IMR-90 (cell line): ENCODE measurements around the gene FSTL1. TPM values are rescaled to one million over a fixed set of nuclear protein-coding genes. Genes with fewer than 3 reads are reported as not detected.

ENCODE experiments used
- ATAC-seq: fragments of 200-7000 bp; cut with Tn5 transposase; 2 replicates; pipeline ENCODE4 v1.9.1; 2020; ENCODE audit warnings: low read depth, mild to moderate bottlenecking, moderate library complexity
- BruUV-seq: library from RNA; stranded (reverse); fragments of 400-500 nt; replicated peaks from 2 replicates; lab custom pipeline; 2021; lab: Mats Ljungman, UMichigan
- CTCF ChIA-PET: fragments of 300-600 bp; formaldehyde crosslinking; extraction: SDS; loops from one replicate; lab custom pipeline; 2021; ENCODE audit warnings: antibody characterized with exemption; lab: Yijun Ruan, JAX
- POLR2A ChIA-PET: fragments of 300-600 bp; sonication (Branson Sonifier 250); formaldehyde crosslinking; loops from one replicate; lab custom pipeline; 2022; ENCODE audit warnings: antibody characterized with exemption; ENCODE audit not compliant: unreplicated experiment; lab: Charles Lee
- DNase-seq: peaks from one replicate; pipeline ENCODE4 v3.0.0; 2013
- H2AFZ ChIP-seq: replicated peaks from 2 replicates; pipeline ENCODE3; 2013; ENCODE audit warnings: low read length, mild to moderate bottlenecking; ENCODE audit not compliant: poor library complexity
- H2AK5ac ChIP-seq: 2 replicates; pipeline ENCODE4 v1.6.1; 2013; ENCODE audit warnings: low read depth, low read length, inconsistent platforms
- H2AK9ac ChIP-seq: replicated peaks from 2 replicates; pipeline ENCODE3; 2013; ENCODE audit warnings: mild to moderate bottlenecking, low read depth, low read length, moderate library complexity; ENCODE audit not compliant: poor library complexity
- H2BK120ac ChIP-seq: 2 replicates; pipeline ENCODE4 v1.6.1; 2013; ENCODE audit warnings: low read depth, low read length, inconsistent platforms
- H2BK15ac ChIP-seq: 3 replicates; pipeline ENCODE4 v1.6.1; 2013; ENCODE audit warnings: low read depth, low read length, inconsistent platforms
- H2BK20ac ChIP-seq: 2 replicates; pipeline ENCODE4 v1.6.1; 2013; ENCODE audit warnings: low read depth, mild to moderate bottlenecking, inconsistent platforms, low read length, moderate library complexity
- H2BK5ac ChIP-seq: 2 replicates; pipeline ENCODE4 v1.6.1; 2013; ENCODE audit warnings: mild to moderate bottlenecking, low read depth, low read length, inconsistent platforms; ENCODE audit not compliant: poor library complexity, severe bottlenecking
- H3K14ac ChIP-seq: replicated peaks from 2 replicates; pipeline ENCODE4 v1.6.1; 2013; ENCODE audit warnings: low read depth, low read length, inconsistent platforms
- H3K18ac ChIP-seq: 2 replicates; pipeline ENCODE4 v1.6.1; 2013; ENCODE audit warnings: low read depth, low read length, control low read depth
- H3K23ac ChIP-seq: 2 replicates; pipeline ENCODE4 v1.6.1; 2013; ENCODE audit warnings: low read depth, low read length, inconsistent platforms
- H3K27ac ChIP-seq: 2 replicates; pipeline ENCODE4 v1.5.1; 2013; ENCODE audit warnings: mild to moderate bottlenecking, control low read depth, low read length; ENCODE audit not compliant: insufficient read depth
- H3K27me3 ChIP-seq: 2 replicates; pipeline ENCODE4 v1.6.1; 2013; ENCODE audit warnings: low read length; ENCODE audit not compliant: control insufficient read depth, insufficient read depth
- H3K36me3 ChIP-seq: 2 replicates; pipeline ENCODE4 v1.6.1; 2013; ENCODE audit warnings: low read length, mixed read lengths; ENCODE audit not compliant: control insufficient read depth, insufficient read depth
- H3K4ac ChIP-seq: 2 replicates; pipeline ENCODE4 v1.6.1; 2013; ENCODE audit warnings: low read depth, low read length, inconsistent platforms
- H3K4me1 ChIP-seq: 2 replicates; pipeline ENCODE4 v1.6.1; 2013; ENCODE audit warnings: low read length, mixed read lengths; ENCODE audit not compliant: control insufficient read depth, insufficient read depth
- H3K4me2 ChIP-seq: 2 replicates; pipeline ENCODE4 v1.6.1; 2013; ENCODE audit warnings: low read depth, mild to moderate bottlenecking, control low read depth, low read length, moderate library complexity
- H3K4me3 ChIP-seq: 2 replicates; pipeline ENCODE4 v1.5.1; 2013; ENCODE audit warnings: low read depth, mild to moderate bottlenecking, control low read depth, low read length, moderate library complexity; ENCODE audit not compliant: insufficient read depth
- H3K56ac ChIP-seq: 2 replicates; pipeline ENCODE4 v1.6.1; 2013; ENCODE audit warnings: low read length, inconsistent platforms; ENCODE audit not compliant: insufficient read depth; ENCODE audit errors: extremely low read depth
- H3K79me1 ChIP-seq, 2 experiments: 2 replicates each; pipeline ENCODE4 v1.6.1; 2013; ENCODE audit warnings: low read length in 2 of 2, inconsistent platforms in 1 of 2, low read depth in 1 of 2
- H3K9ac ChIP-seq: 2 replicates; pipeline ENCODE4 v1.6.1; 2013; ENCODE audit warnings: low read depth, low read length, control low read depth
- H3K9me1 ChIP-seq: 2 replicates; pipeline ENCODE4 v1.6.1; 2013; ENCODE audit warnings: low read length, inconsistent platforms; ENCODE audit not compliant: insufficient read depth
- H3K9me3 ChIP-seq: 2 replicates; pipeline ENCODE4 v1.6.1; 2013; ENCODE audit warnings: low read length; ENCODE audit not compliant: control insufficient read depth, insufficient read depth
- H4K20me1 ChIP-seq: 2 replicates; pipeline ENCODE4 v1.6.1; 2013; ENCODE audit warnings: low read length, inconsistent platforms; ENCODE audit not compliant: insufficient read depth
- H4K5ac ChIP-seq: 2 replicates; pipeline ENCODE4 v1.6.1; 2013; ENCODE audit warnings: mild to moderate bottlenecking, low read depth, low read length, control low read depth
- H4K8ac ChIP-seq, 2 experiments: 2 replicates each; pipeline ENCODE4 v1.6.1; 2013; ENCODE audit warnings: low read depth in 2 of 2, low read length in 2 of 2, control low read depth in 1 of 2, inconsistent platforms in 1 of 2
- H4K91ac ChIP-seq: 2 replicates; pipeline ENCODE4 v1.6.1; 2013; ENCODE audit warnings: low read depth, low read length, inconsistent platforms; ENCODE audit not compliant: insufficient read depth
- BHLHE40 ChIP-seq: fragments of 150-350 bp; IDR thresholded peaks from 2 replicates; pipeline ENCODE4 v1.6.1; 2016; ENCODE audit warnings: mild to moderate bottlenecking, low read depth, low read length
- CHD1 ChIP-seq: IDR thresholded peaks from 2 replicates; pipeline ENCODE4 v1.6.1; 2012; ENCODE audit warnings: low read depth, low read length, improper control_type of control experiment
- FOS ChIP-seq: fragments of 150-350 bp; IDR thresholded peaks from 2 replicates; pipeline ENCODE4 v1.6.1; 2016; ENCODE audit warnings: low read depth, low read length
- MAFK ChIP-seq: IDR thresholded peaks from 2 replicates; pipeline ENCODE4 v1.6.1; 2012; ENCODE audit warnings: low read depth, low read length, improper control_type of control experiment
- NFE2L2 ChIP-seq: fragments of 150-350 bp; IDR thresholded peaks from 2 replicates; pipeline ENCODE4 v1.6.1; 2016; ENCODE audit warnings: low read depth, mild to moderate bottlenecking, low read length
- RAD21 ChIP-seq: IDR thresholded peaks from 2 replicates; pipeline ENCODE4 v1.6.1; 2012; ENCODE audit warnings: low read length, improper control_type of control experiment
- SMC3 ChIP-seq: fragments of 150-350 bp; IDR thresholded peaks from 2 replicates; pipeline ENCODE4 v1.6.1; 2016; ENCODE audit warnings: low read depth, mild to moderate bottlenecking, antibody characterized with exemption, low read length, moderate library complexity
- WGBS, 2 experiments: methylation state at CpG; one replicate each; pipeline versions ENCODE4 v1.1.5 to v1.1.7; 2013; ENCODE audit warnings: missing lambda C conversion rate in 2 of 2; ENCODE audit not compliant: insufficient read length in 1 of 2; ENCODE audit errors: extremely low coverage in 2 of 2; 5-methylcytosine and 5-hydroxymethylcytosine counted together
- dilution Hi-C: fragments of 300-500 bp; cut with HindIII; formaldehyde crosslinking; loops from one replicate; pipeline ENCODE4 v1.14.3; 2018; ENCODE audit warnings: low sequenced_read_pairs; ENCODE audit not compliant: unreplicated experiment
- in situ Hi-C: fragments of 300-500 bp; cut with MboI; formaldehyde crosslinking; loops from 3 replicates; pipeline ENCODE4 v1.14.3; 2019; ENCODE audit warnings: low sequenced_read_pairs, inconsistent platforms, mixed read lengths
- intact Hi-C: fragments of 100-400 bp; cut with micrococcal nuclease; formaldehyde crosslinking; loops from 2 replicates; pipeline ENCODE4 v1.10.0; 2022
- polyA plus RNA-seq, 3 experiments: library from polyadenylated mRNA; depleted of rRNA; stranded (reverse); fragments of >200 nt; gene quantifications; 2 replicates each; pipeline ENCODE4 v1.2.3, GENCODE V29; 2012; ENCODE audit warnings: low replicate concordance in 1 of 3
- total RNA-seq: library from RNA; depleted of rRNA; stranded (reverse); fragments of >200 nt; gene quantifications from 2 replicates; pipeline ENCODE4 v1.2.3, GENCODE V29; 2012
- TF ChIP-seq, protein P1 (sequence below): conservative IDR thresholded peaks from 2 replicates; pipeline ENCODE4 v1.5.1; 2012; ENCODE audit warnings: mild to moderate bottlenecking, low read depth, low read length, improper control_type of control experiment

The FSTL1 gene
- total and polyA plus RNA-seq, 2 of the 4 experiments (the other 2 are of a cell fraction) = 864 to 1,642 TPM

DNA sequence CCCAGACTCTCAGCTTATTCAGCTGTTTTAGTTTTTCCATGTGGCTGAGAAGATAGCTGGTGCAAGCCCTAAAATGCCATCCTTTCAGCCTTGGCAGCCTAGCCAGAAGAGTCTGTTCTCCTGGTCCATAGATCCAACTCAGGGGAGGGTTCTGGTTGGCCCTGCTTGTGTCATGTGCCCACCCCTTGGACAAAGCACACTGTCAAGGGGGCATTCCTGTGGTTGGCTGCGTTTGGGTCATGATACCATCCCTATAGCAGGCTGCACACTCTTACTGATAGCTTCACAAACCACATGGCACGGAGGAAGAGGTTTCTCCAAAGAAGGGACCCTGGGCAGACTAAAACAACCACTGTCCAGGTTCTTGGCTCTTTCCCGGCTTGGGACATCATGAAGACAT, 8.4 kb upstream of the FSTL1 start:
- BruUV-seq = no TSS peak
- Histone ChIP-seq H4K20me1 (no peaks in the 10 kb centered on the region), H3K9me3 (peaks cover 2% of the 10 kb centered on the region; the same call in 1 of the 2 replicates), H3K18ac (no peak overlapping the region), H3K79me1 (no peaks in the 10 kb centered on the region), H2BK5ac (no peak overlapping the region), H3K23ac (no peak overlapping the region; the same call in 1 of the 2 replicates), H2AK5ac (no peak overlapping the region), H2AK9ac (no peak overlapping the region), H3K4me1 (peaks cover 5% of the 10 kb centered on the region; the same call in 1 of the 2 replicates), H3K4me3 (no peak overlapping the region), H2BK120ac (no peak overlapping the region), H3K4me2 (no peak overlapping the region), H3K14ac (no peak overlapping the region), H3K56ac (no peak overlapping the region), H2AFZ (peak overlapping the region; percentile 23), H4K5ac (no peak overlapping the region), H3K27ac (no peak overlapping the region), H3K4ac (no peak overlapping the region), H3K36me3 (no peaks in the 10 kb centered on the region), H3K9ac (no peak overlapping the region), H3K9me1 (peaks cover 5% of the 10 kb centered on the region; the same call in 1 of the 2 replicates), H4K91ac (no peak overlapping the region), H2BK15ac (no peak overlapping the region), H4K8ac (no peak overlapping the region), H2BK20ac (no peak overlapping the region), H3K27me3 (no peaks in the 10 kb centered on the region)
- TF ChIP-seq RAD21 (no peak), CHD1 (no peak), NFE2L2 (no peak), SMC3 (no peak), MAFK (no peak), FOS (no peak), BHLHE40 (no peak)
- TF ChIP-seq, protein P1, sequence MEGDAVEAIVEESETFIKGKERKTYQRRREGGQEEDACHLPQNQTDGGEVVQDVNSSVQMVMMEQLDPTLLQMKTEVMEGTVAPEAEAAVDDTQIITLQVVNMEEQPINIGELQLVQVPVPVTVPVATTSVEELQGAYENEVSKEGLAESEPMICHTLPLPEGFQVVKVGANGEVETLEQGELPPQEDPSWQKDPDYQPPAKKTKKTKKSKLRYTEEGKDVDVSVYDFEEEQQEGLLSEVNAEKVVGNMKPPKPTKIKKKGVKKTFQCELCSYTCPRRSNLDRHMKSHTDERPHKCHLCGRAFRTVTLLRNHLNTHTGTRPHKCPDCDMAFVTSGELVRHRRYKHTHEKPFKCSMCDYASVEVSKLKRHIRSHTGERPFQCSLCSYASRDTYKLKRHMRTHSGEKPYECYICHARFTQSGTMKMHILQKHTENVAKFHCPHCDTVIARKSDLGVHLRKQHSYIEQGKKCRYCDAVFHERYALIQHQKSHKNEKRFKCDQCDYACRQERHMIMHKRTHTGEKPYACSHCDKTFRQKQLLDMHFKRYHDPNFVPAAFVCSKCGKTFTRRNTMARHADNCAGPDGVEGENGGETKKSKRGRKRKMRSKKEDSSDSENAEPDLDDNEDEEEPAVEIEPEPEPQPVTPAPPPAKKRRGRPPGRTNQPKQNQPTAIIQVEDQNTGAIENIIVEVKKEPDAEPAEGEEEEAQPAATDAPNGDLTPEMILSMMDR = no peak
- intact Hi-C loops (no loop called here), in situ Hi-C loops (no loop called here), dilution Hi-C loops (no loop called here)
- ATAC-seq = no peak
- DNase-seq = no peak
- ChIA-PET CTCF (no interaction called here), POLR2A (no interaction called here)
- no CpG with 5 or more reads among the region's 3 CpGs for WGBS, 2 experiments
